ENCODE data around the gene BCAS3. TPM values are rescaled to one million over a fixed set of nuclear protein-coding genes. Genes with fewer than 3 reads are reported as not detected.

BCAS3 gene
- total RNA-seq, 2 experiments from 2014 or later, result 13.4 to 14.5 TPM

- no peak overlapping the region for H3K4me3 ChIP-seq (ENCODE audit: low read depth, low read length, poor library complexity, severe bottlenecking)
- no peak for DNase-seq (ENCODE audit: low spot score)
- peaks cover 32% of the 10 kb centered on the region; the same call in 1 of the 2 replicates for H3K36me3 ChIP-seq (ENCODE audit: insufficient read depth, low read length)
- H3K4me1 ChIP-seq (ENCODE audit: insufficient read depth, low read length, poor library complexity, severe bottlenecking), result no peaks in the 10 kb centered on the region
- H3K9me3 ChIP-seq (ENCODE audit: low read length), result no peaks in the 10 kb centered on the region
- POLR2A ChIA-PET, result interaction anchor here (0.6 kb wide), 1 partner anchor 211 kb away, joined by 5 read pairs; no protein-coding TSS in a partner anchor
- TF ChIP-seq EZH2phosphoT487 (IDR thresholded peaks at IDR 0.05; ENCODE audit: borderline replicate concordance, low read depth, low read length), result no peak
- TF ChIP-seq CTCF (conservative IDR thresholded peaks at IDR 0.05; ENCODE audit: low read length), result no peak
- CTCF ChIA-PET (ENCODE audit: unreplicated experiment), result no interaction called here
- H4K20me1 ChIP-seq (ENCODE audit: insufficient read depth, low read length), result peaks cover 12% of the 10 kb centered on the region; the same call in 1 of the 2 replicates
- no peak overlapping the region for H3K4me2 ChIP-seq (ENCODE audit: low read length)
- H3K27ac ChIP-seq (ENCODE audit: low read depth, low read length, poor library complexity, severe bottlenecking), result no peak overlapping the region
- H3K79me2 ChIP-seq (ENCODE audit: insufficient read depth, low read depth, low read length), result peaks cover 13% of the 10 kb centered on the region; the same call in 1 of the 2 replicates
- intact Hi-C loops (cut with micrococcal nuclease; ENCODE audit: unreplicated experiment), result no loop called here
- no peak overlapping the region for H2AFZ ChIP-seq (ENCODE audit: low read length)
- H3K9me2 ChIP-seq (ENCODE audit: insufficient read depth, low read length), result no peaks in the 10 kb centered on the region
- BruUV-seq (replicated peaks), result no TSS peak
Measured at GRCh38 chr17:60641126-60641525, 36.5 kb upstream of the BCAS3 start.

- no peak overlapping the region for H2AFZ ChIP-seq (ENCODE audit: low read length)
- H3K9me3 ChIP-seq (ENCODE audit: low read length), result no peaks in the 10 kb centered on the region
- TF ChIP-seq CTCF (conservative IDR thresholded peaks at IDR 0.05; ENCODE audit: low read length) (peak; percentile 81), EZH2phosphoT487 (IDR thresholded peaks at IDR 0.05; ENCODE audit: borderline replicate concordance, low read depth, low read length) (no peak)
- intact Hi-C loops (cut with micrococcal nuclease; ENCODE audit: unreplicated experiment), result no loop called here
- H3K27ac ChIP-seq (ENCODE audit: low read depth, low read length, poor library complexity, severe bottlenecking), result no peak overlapping the region
- H3K79me2 ChIP-seq (ENCODE audit: insufficient read depth, low read depth, low read length), result peaks cover 13% of the 10 kb centered on the region; the same call in 1 of the 2 replicates
- TSS peak; percentile 26 for BruUV-seq (replicated peaks)
- no peaks in the 10 kb centered on the region for H3K9me2 ChIP-seq (ENCODE audit: insufficient read depth, low read length)
- H4K20me1 ChIP-seq (ENCODE audit: insufficient read depth, low read length), result peaks cover 12% of the 10 kb centered on the region; the same call in 1 of the 2 replicates
- H3K36me3 ChIP-seq (ENCODE audit: insufficient read depth, low read length), result peaks cover 26% of the 10 kb centered on the region; the same call in 1 of the 2 replicates
- ChIA-PET CTCF (ENCODE audit: unreplicated experiment) (no interaction called here), POLR2A (no interaction called here)
- H3K4me1 ChIP-seq (ENCODE audit: insufficient read depth, low read length, poor library complexity, severe bottlenecking), result no peaks in the 10 kb centered on the region
- no peak overlapping the region for H3K4me3 ChIP-seq (ENCODE audit: low read depth, low read length, poor library complexity, severe bottlenecking)
- DNase-seq (ENCODE audit: low spot score), result peak; percentile 68
- H3K4me2 ChIP-seq (ENCODE audit: low read length), result no peak overlapping the region
Measured at GRCh38 chr17:60641810-60642220, 35.8 kb upstream of the BCAS3 start.

GRCh38 chr17:60645918-60646523, 31.6 kb upstream of the BCAS3 start:
- intact Hi-C loops (cut with micrococcal nuclease; ENCODE audit: unreplicated experiment), result no loop called here
- CTCF ChIA-PET (ENCODE audit: unreplicated experiment), result no interaction called here

More at GRCh38 chr17:60645918-60646523, 31.6 kb upstream of the BCAS3 start:
- H3K36me3 ChIP-seq (ENCODE audit: insufficient read depth, low read length), result peaks cover 38% of the 10 kb centered on the region
- POLR2A ChIA-PET, result interaction anchor here (0.5 to 1.0 kb wide), 2 partner anchors 12 to 45 kb away, joined by 3 to 4 read pairs; no protein-coding TSS in a partner anchor
- DNase-seq (ENCODE audit: low spot score), result no peak
- no peak for TF ChIP-seq EZH2phosphoT487 (IDR thresholded peaks at IDR 0.05; ENCODE audit: borderline replicate concordance, low read depth, low read length)
- TF ChIP-seq CTCF (conservative IDR thresholded peaks at IDR 0.05; ENCODE audit: low read length), result no peak
- H3K4me2 ChIP-seq (ENCODE audit: low read length), result no peak overlapping the region
- no TSS peak for BruUV-seq (replicated peaks)
- no peaks in the 10 kb centered on the region for H3K9me2 ChIP-seq (ENCODE audit: insufficient read depth, low read length)
- H3K4me1 ChIP-seq (ENCODE audit: insufficient read depth, low read length, poor library complexity, severe bottlenecking), result no peaks in the 10 kb centered on the region
- H4K20me1 ChIP-seq (ENCODE audit: insufficient read depth, low read length), result peaks cover 8% of the 10 kb centered on the region; the same call in 1 of the 2 replicates
- peaks cover 17% of the 10 kb centered on the region; the same call in 1 of the 2 replicates for H3K79me2 ChIP-seq (ENCODE audit: insufficient read depth, low read depth, low read length)
- H3K4me3 ChIP-seq (ENCODE audit: low read depth, low read length, poor library complexity, severe bottlenecking), result no peak overlapping the region
- no peak overlapping the region for H3K27ac ChIP-seq (ENCODE audit: low read depth, low read length, poor library complexity, severe bottlenecking)
- H3K9me3 ChIP-seq (ENCODE audit: low read length), result no peaks in the 10 kb centered on the region
- H2AFZ ChIP-seq (ENCODE audit: low read length), result no peak overlapping the region
